Erythroblast (primary cell): ENCODE results near the gene ZGLP1.

ENCODE experiments used
- DNase-seq, 2 experiments: peaks; one replicate each; lab custom pipeline; 2025; lab: John Stamatoyannopoulos, UW
- GATA1 ChIP-seq: IDR thresholded peaks from 2 replicates; pipeline ENCODE4 v1.6.1; 2011; ENCODE audit warnings: low read depth, mild to moderate bottlenecking, control low read depth, low read length, moderate library complexity
- POLR2A ChIP-seq: IDR thresholded peaks from 2 replicates; pipeline ENCODE4 v1.6.1; 2011; ENCODE audit warnings: mild to moderate bottlenecking, low read length

Gene ZGLP1

DNA sequence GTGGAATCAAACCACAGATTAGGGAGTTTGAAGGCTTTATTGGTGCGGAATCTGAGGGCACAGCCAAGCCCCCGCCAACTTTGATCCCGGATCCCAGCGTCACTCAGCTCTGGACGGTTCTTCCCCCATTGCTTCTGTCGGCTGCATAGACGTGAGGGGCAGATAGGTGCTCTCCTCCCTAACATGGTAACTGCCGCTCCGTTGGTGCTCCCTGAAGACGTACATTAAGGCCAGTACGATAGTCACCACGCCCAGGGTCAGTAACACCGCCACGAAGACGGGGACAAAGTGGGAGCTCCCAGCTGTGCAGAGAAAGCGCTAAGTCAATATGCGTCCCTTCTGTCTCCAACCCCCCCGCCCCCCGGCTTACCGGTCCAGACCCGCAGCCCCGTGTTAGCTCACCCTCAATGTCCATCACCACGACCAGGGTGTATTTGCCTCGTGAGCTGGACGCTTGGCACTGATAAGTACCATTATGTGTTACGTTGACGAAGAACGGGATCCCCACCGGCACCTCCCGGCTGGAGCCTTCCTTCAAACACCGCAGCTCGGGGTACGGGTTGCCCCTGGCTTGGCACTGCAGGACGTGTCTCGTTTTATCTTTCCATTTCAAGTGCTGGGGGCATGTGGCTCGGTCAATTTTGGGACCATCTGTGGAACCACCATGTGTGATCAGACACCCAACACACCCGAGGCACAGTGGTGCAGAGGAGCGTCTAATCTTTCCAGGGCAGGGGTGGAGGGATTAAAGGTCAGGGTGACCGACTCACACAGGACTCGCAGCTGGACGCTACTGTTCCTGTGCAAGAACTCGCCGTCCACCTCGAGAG is 24.4 kb upstream of the ZGLP1 start:
- TF ChIP-seq GATA1 (no peak), POLR2A (no peak)
- no peak for DNase-seq

DNA sequence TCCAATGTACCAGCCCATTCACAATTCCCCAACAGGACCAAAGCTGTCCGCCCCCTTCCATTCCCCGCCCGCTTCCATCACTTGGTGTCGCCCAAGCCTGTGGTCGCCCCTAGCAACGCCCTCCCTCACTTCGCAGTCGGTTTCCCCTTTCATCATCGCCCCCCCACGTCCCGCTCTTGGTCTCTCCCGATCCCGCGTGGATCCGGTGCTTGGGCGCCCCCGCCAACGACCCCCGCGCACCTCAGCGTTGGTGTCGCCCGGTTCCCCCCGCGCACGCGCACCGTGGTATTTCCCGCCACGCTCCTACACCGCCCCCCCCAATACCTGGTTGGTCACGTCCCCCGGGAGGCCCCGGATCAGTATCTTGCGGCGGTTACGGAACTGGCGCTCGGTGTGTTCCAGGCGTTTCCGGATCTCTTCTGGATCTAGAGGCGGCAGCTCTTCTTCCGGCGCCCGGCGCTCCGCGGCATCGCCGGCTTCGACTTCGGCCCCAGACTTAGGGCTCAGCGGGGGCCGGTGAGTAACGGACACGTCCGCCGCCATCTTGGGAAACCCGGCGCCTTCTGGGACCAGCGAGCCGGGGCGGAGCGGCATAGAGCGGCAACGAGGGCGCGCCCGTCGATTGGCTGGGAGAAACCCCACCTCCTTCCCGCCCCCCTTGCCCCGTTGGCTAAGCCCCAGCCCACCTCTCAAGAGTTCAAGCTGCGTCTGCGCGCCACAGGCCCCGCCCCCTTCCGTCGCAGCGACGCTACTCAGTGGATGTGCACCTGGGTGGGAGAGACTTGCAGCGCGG is 23.5 kb upstream of the ZGLP1 start, which contains the start of gene RAVER1:
RAVER1 (minus strand) TSS at position 565 of the 793 bp plus-strand sequence; CDS start at position 543, 22 bp downstream.
- TF ChIP-seq POLR2A (peak; percentile 90), GATA1 (no peak)
- peak; percentile 98 to 99 for DNase-seq

DNA sequence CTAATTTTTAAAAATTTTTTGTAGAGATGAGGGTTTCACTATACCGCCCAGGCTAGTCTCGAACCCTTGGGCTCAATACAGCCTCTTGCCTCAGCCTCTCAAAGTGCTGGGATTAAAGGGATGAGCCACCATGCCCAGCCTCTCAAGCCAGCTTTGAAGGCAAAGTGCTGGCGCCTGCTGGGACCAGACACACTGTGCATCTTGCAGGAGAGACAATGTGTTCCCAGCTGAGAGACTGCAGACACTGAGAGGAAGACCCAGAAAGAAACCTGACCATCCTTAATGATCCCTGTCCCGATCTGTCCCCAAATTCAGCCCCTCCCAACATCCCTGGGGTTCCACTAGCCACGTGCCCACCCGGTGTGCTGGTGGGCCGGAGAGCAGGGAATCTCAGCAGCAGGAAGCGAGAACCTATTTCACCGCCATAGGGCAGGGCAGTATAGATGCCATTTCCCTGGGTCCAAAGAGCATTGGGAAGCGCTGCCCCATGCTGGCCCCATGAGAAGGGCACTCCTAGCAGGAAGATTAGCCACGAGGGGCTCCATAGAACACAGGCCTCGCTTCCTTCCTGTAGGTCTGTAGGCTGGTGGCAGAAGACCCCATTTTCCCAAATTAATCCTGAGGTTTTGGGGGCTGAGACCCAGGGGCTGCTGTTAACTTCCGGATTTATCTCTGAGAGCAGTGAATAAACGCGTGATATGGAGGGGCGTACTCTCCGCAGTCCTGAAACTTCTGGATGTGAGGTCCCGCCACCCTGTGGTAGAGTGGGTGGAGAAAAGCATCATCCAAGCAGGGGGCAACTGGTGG is 22.7 kb upstream of the ZGLP1 start:
- TF ChIP-seq GATA1 (no peak), POLR2A (no peak)
- no peak for DNase-seq

DNA sequence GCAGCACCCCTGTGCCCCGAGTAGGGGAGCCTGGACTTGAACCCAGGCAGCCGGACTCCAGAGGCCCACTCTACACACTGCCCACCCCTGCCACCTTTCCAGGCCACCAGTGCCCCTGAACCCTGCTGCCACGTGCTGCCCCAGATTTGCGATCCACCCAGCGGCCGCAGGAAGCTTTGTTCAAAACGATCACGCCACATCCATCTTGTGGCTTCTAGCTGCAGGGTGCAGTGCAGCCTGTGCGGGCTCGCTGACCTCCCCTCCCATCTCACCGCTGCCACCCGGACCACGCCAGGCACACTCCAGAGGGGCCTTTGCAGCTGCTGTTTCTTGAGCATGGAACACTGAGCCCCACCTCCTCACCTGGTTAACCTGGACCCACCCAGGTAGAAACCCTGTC is 19.9 kb upstream of the ZGLP1 start:
- DNase-seq: no peak
- TF ChIP-seq GATA1: no peak
- TF ChIP-seq POLR2A: no peak

DNA sequence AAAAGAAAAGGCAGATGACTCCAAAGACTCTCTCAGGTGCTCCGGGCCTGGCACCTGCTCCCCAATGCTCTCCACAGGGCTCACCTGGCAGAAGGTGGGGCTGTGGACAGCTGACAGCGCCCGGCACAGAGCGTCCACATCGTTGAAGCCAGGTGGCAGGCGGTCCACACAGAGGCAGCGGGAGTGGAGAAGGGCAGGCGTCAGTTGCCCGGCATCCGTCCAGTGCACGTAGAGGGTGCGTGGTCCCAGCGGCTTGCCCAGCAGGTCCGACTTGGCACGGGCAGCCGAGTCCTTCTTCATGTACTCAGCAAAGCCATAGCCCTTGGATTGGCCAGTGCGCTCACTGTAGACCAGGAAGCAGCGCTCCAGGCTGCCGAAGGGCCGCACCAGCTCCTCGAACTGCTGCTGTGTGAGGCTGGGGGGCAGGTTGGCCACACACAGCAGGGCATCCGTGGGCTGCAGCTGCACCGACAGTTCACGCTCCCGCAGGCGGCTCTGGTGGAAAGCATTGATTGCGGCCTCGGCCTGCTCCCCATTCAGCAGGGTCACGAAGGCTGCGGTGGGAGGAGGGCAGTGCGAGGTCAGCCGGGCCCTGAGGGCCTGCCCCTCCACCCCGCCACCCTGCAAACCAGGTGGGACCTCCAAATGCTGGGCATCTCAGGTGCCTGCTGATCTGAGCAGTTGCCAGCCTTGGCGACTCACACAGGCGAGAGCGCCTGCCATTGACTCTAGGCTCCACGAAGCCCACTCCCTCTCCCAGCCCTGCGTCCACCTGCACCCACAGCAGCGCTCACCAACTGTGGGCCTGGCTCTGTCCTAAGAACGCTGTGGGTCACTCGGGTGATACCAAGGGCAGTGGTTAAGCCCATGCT is 19.2 kb upstream of the ZGLP1 start:
- no peak for TF ChIP-seq GATA1
- TF ChIP-seq POLR2A: no peak
- no peak for DNase-seq

DNA sequence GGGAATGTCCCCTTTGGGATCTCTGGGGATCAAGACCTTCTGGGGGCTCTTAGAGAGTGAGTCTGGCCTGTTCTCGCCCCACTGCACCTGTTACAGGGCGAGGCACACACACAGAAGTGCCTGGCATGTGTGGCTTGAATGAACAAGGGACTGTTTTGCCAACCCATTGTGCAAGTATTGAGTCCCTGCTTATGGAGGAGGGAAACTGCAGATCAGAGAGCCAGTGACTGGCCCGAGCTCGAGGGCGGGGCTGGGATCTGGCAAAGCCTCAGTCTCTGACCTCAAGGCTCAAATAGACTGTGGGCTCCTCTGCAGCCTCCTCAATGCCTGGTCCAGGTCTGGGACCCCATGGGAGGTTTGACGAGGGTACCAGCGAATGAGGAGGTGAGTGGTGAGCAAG is 18.2 kb upstream of the ZGLP1 start:
- no peak for DNase-seq
- TF ChIP-seq POLR2A (no peak), GATA1 (no peak)

DNA sequence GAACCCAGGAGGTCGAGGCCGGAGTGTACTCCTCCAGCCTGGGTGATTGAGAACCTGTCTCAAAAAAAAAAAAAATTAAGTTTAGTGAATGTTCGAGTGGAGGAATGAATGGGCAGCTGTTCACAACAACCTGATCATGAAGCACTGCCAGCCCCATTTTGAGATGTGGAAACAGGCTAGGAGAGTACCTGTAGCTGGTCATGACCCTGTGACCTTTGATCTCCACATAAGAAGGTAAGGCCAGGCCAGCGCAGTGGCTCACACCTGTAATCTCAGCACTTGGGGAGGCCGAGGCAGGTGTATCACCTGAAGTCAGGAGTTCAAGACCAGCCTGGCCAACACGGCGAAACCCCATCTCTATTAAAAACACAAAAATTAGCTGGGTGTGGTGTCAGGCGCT is 16.1 kb upstream of the ZGLP1 start:
- TF ChIP-seq POLR2A (no peak), GATA1 (no peak)
- no peak for DNase-seq

DNA sequence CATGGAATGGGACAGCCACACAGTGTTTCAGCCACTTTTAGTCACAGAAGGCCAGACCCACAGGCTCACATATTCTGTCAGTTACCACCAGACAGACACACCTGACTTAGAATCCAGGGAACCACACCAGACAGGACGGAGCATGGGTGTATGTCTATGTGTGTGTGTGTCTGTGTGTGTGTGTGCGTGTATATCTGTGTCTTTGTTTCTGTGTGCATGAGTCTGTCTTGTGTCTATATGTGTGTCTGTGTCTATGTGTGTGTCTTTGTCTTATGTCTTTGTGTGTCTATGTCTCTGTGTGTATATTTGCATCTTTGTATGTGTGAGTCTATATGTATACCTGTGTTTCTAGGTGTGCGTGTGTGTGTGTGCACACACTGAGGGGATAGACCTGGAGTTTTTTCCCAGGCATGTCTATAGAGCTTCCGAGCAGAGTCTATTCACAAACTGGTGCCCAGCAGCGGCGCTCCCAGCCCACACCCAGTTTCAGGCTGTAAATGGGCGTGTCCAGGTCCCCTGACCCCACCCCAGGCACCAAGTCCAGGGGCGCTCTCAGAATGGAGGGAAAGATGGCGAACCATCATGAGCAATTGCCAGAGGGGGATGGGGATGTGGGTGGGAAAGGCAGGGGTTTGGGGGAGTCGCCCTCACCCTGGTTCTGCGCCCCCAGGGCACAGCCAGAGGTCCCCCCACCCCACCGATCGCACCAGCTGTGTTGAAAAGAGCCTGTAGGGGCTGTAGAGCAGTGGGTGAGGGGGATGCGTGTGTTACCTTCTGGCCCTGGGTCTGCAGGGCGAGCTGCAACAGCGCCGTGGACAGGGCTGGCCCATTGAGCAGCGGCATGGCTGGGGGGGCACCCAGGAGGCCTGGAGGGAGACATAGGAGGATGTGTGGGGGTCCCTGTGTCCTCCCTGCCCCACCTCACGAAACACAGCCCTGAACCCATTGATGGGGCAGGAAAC is 12.5 kb upstream of the ZGLP1 start:
- DNase-seq: no peak
- TF ChIP-seq GATA1 (no peak), POLR2A (no peak)

DNA sequence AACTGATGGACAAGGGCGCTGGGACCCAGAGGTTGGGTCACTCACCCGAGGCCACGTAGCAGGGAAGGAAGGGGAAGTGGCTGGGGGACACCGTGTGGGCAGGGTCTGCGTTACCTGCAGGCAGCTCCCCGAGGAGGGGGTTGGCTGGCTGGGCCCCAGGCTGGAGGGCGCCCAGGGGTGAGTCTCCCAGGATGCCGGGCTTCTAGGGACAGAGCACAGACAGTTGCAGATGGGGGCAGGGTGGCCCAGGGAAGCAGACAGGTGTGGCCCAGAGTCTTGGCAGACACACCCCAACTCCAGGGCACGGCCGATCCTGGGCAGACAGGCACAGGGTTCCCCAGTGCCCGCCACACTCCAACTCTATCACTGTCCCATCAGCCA is 11.8 kb upstream of the ZGLP1 start:
- no peak for TF ChIP-seq POLR2A
- no peak for TF ChIP-seq GATA1
- DNase-seq: no peak

DNA sequence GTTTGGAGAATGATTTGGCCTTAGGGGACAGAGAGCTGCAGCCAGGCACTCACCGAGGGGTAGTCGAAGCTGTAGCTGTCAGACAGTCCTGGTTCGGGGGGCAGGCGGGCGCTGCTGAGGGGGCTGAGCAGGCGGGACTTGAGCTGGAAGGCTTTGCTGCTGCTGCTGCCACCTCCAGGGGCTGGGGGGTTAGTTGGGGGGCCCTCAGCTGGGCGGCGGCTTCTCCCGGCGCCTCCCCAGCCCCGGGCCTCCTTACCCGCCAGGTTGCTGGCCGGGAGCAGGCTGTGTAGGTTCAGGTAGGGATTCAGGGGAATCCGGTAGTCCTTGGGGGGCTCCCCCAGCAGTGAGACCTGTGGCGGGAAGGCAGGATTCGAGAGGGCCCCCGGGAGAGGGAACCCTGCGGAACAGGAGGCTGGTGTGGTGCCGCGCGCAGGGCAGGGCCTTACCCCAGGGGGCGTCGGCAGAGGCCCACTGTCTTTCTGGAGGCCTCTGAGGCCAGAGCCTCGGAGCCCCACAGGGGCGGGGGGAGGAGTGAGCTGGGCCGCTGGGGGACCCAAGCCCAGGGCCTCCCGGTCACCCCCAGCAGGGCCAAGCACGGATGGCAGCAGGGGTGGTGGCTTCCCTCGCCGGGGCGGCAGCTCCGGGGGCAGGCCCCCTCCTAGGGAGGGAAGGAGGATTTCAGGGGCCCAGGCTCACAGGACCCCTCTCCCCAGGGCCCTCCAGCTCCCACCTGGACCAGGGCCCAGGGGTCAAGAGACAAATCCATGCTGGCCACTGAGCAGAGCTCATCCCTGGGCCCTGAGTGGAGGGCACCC is 11.2 kb upstream of the ZGLP1 start:
- no peak for TF ChIP-seq POLR2A
- TF ChIP-seq GATA1: no peak
- DNase-seq: no peak
